ENCODE data around the gene RAB11FIP3. TPM values are rescaled to one million over a fixed set of nuclear protein-coding genes. Genes with fewer than 3 reads are reported as not detected.

RAB11FIP3 gene
- total RNA-seq, 1 experiment from 2014 or later: 37.1 TPM

GRCh38 chr16:381012-381788 is 44.2 kb upstream of the RAB11FIP3 start:
- Mint-ChIP-seq H3K27ac (no peak overlapping the region), H3K4me1 (peaks cover 22 to 44% of the 10 kb centered on the region in 2 experiments), H3K36me3 (ENCODE audit: insufficient read depth in 1 of 3, low read depth in 3 of 3) (peaks cover 0 to 12% (median 2%) of the 10 kb centered on the region in 3 experiments; a peak in 6 of 7 replicates), H3K9me3 (no peaks in the 10 kb centered on the region), H3K4me3 (peak overlapping the region; percentile 81 to 88), H3K27me3 (ENCODE audit: low read depth) (peaks cover 3% of the 10 kb centered on the region; the same call in 1 of the 2 replicates)
- Histone ChIP-seq H3K18ac (ENCODE audit: insufficient read length, low read depth, low read length) (no peak overlapping the region), H2BK15ac (ENCODE audit: low read depth, low read length) (no peak overlapping the region), H3T11ph (ENCODE audit: low read length) (no peak overlapping the region), H4K20me1 (ENCODE audit: control insufficient read depth, insufficient read depth, insufficient read length) (no peaks in the 10 kb centered on the region), H2BK12ac (ENCODE audit: insufficient read length, low read depth, low read length) (no peak overlapping the region), H2BK20ac (ENCODE audit: low read depth, low read length, poor library complexity, severe bottlenecking) (no peak overlapping the region), H3K27ac (ENCODE audit: insufficient read length, low read depth, low read length) (no peak overlapping the region), H3K27me3 (ENCODE audit: insufficient read depth, low read length) (no peaks in the 10 kb centered on the region), H3K4me2 (ENCODE audit: insufficient read depth, insufficient read length, low read length) (peak overlapping the region; percentile 45), H3K14ac (ENCODE audit: insufficient read depth, low read length) (no peak overlapping the region), H3K23ac (ENCODE audit: insufficient read length, low read depth, low read length) (no peak overlapping the region), H3K79me1 (ENCODE audit: insufficient read depth, low read depth, low read length, poor library complexity, severe bottlenecking) (no peaks in the 10 kb centered on the region), H3K23me2 (ENCODE audit: insufficient read length, low read depth, low read length, poor library complexity, severe bottlenecking) (peaks cover 9% of the 10 kb centered on the region), H2AFZ (ENCODE audit: low read length) (no peak overlapping the region), H2BK120ac (ENCODE audit: low read depth, low read length, poor library complexity, severe bottlenecking) (no peak overlapping the region), H4K5ac (ENCODE audit: insufficient read length, low read depth, low read length) (no peak overlapping the region), H3K9ac (ENCODE audit: extremely low read depth, insufficient read length, low read length) (peak overlapping the region; percentile 28), H3K56ac (ENCODE audit: insufficient read length, low read depth, low read length) (no peak overlapping the region), H2AK5ac (ENCODE audit: insufficient read length, low read length) (no peak overlapping the region), H3K9me3 (ENCODE audit: control insufficient read depth, low read depth, low read length) (no peaks in the 10 kb centered on the region), H3K4ac (ENCODE audit: low read depth, low read length) (no peak overlapping the region), H3K79me2 (ENCODE audit: insufficient read depth, low read length) (no peaks in the 10 kb centered on the region; the same call in 1 of the 2 replicates), H3K4me1 (ENCODE audit: insufficient read depth, low read length) (no peaks in the 10 kb centered on the region; the same call in 1 of the 2 replicates), H4K8ac (replicated peaks; ENCODE audit: insufficient read length, low read depth, low read length) (no peak overlapping the region), H2BK5ac (ENCODE audit: insufficient read length, low read length) (no peak overlapping the region), H4K91ac (ENCODE audit: insufficient read length, low read depth, low read length) (no peak overlapping the region)
- TF ChIP-seq, protein P1, sequence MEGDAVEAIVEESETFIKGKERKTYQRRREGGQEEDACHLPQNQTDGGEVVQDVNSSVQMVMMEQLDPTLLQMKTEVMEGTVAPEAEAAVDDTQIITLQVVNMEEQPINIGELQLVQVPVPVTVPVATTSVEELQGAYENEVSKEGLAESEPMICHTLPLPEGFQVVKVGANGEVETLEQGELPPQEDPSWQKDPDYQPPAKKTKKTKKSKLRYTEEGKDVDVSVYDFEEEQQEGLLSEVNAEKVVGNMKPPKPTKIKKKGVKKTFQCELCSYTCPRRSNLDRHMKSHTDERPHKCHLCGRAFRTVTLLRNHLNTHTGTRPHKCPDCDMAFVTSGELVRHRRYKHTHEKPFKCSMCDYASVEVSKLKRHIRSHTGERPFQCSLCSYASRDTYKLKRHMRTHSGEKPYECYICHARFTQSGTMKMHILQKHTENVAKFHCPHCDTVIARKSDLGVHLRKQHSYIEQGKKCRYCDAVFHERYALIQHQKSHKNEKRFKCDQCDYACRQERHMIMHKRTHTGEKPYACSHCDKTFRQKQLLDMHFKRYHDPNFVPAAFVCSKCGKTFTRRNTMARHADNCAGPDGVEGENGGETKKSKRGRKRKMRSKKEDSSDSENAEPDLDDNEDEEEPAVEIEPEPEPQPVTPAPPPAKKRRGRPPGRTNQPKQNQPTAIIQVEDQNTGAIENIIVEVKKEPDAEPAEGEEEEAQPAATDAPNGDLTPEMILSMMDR (conservative IDR thresholded peaks at IDR 0.05): no peak
- DNase-seq: no peak
- WGBS (ENCODE audit: extremely low coverage, insufficient read length, low lambda C conversion rate): no CpG with 5 or more reads among the region's 73 CpGs
